Erythroblast (primary cell): ENCODE data around the gene SEC61A2.
"Not testable (repeated sequence)": the region's sequence is repeated elsewhere in the genome, so short reads cannot be mapped to it uniquely, and the experiment has no call there.

Experiments
- DNase-seq, 2 experiments: peaks; one replicate each; lab custom pipeline; 2025; lab: John Stamatoyannopoulos, UW
- GATA1 ChIP-seq: IDR thresholded peaks from 2 replicates; pipeline ENCODE4 v1.6.1; 2011; ENCODE audit warnings: low read depth, mild to moderate bottlenecking, control low read depth, low read length, moderate library complexity
- POLR2A ChIP-seq: IDR thresholded peaks from 2 replicates; pipeline ENCODE4 v1.6.1; 2011; ENCODE audit warnings: mild to moderate bottlenecking, low read length

Gene SEC61A2

DNA sequence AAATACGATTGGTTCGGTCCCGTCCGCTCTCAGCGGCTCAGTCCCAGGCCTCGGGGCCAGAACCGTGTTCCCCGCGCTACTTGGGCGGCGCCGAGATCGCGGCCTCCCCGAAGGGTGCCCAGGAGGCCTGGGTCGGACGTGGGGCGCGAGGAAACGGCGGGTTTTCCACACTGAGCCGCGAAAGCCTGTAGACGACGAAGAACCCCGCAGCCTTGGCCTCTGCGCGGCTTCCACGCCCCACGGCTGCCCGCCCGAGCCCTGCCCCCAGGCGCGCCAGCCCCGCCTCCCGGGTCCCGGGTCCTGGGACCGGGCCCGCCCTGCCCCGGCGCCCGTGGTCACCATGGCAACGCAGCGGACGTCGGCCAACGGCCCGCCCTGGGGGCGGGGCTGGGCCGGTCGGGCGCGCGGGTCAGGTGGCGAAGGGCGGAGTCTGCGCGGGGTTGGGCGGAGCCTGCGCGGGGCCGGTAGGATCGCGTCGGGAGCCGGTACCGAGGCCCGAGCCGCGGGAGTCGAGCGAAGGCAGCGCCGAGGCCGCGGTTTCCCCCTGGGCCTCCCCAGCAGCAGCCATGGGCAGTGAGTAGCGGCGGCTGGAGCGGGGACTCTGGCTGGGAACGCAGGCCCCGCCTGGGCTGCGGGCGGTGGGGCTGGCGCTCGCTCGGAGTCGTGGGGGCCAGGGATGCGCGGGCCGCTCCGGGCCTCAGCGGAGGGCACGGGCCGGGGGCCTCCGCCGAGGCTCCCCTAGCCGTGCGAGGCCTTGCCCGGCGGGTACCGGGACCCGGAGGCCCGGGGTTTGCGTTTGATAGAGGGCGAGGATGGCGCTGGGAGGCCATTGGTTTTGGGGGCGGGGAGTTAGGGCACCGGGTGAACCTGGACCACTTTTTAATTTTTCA lies at the start of gene SEC61A2:
TSS of gene SEC61A2 (plus strand) at position 456 of the 890 bp plus-strand sequence. CDS start at position 567, 111 bp downstream.
- no peak for TF ChIP-seq GATA1
- TF ChIP-seq POLR2A, result peak; percentile 65
- peak; percentile 94 to 99 for DNase-seq

DNA sequence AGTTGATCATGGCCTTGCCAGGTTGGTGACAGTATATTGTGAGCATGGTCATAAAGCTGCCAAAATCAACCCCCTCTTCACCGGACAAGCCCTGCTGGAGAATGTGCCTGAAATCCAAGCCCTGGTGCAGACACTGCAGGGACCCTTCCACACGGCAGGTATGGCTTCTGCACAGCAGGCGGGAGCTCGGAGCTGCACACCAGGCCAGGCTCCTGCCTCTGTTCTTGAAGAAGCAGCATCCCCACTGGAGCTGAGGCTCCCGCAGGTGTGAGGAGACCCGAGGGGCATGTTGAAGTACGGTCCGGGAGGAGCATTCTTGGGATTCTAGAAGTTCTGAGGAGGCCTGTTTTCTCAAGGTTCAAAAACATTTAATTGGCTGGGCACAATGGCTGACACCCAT lies 48.0 kb upstream of the SEC61A2 start:
- DNase-seq, result no peak
- TF ChIP-seq GATA1, result no peak
- TF ChIP-seq POLR2A, result no peak

DNA sequence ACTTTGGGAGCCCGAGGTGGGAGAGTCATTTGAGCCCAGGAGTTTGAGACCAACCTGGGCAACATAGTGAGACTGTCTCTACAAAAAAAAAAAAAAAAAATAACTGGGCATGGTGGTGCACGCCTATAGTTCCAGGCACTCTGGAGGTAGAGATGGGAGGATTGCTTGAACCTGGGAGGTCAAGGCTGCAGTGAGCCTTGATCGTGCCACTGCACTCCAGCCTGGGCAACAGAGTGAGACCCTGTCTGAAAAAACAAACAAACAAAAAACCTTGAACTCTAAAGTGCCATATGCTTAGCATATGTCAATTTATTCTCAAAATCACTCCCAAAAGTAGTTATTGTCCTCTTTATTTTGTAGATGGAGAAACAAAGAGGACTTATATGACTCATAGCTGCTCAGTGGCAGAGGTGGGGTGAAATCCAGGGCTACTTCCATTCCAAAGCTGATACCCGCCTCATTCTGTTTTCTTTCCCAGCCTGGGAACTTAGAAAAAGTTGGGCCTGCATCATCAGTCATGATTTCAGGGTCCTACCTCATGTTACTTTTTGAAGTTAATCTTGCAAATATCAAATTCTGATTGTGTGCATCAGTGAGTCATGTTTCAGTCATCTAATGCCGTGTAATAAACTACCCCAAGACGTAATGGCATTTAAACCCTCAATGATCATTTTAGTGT lies 47.5 kb upstream of the SEC61A2 start:
- no peak for TF ChIP-seq POLR2A
- TF ChIP-seq GATA1, result no peak
- DNase-seq, result no peak

DNA sequence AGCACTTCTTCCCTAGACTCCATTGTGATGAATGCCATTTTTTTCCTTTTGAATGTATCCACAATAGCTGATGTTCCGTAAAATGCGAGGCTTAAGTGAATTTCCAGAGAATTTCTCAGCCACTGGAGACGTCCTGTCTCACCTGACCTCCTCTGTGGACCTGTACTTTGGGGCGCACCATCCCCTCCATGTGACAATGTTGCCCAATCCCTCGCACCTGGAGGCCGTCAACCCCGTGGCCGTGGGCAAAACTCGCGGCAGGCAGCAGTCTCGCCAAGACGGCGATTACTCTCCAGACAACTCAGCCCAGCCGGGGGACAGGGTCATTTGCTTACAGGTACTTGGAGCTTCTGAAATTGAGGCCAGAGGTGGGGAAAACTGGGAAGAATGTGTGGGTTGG lies 40.6 kb upstream of the SEC61A2 start:
- TF ChIP-seq POLR2A (no peak), GATA1 (no peak)

DNA sequence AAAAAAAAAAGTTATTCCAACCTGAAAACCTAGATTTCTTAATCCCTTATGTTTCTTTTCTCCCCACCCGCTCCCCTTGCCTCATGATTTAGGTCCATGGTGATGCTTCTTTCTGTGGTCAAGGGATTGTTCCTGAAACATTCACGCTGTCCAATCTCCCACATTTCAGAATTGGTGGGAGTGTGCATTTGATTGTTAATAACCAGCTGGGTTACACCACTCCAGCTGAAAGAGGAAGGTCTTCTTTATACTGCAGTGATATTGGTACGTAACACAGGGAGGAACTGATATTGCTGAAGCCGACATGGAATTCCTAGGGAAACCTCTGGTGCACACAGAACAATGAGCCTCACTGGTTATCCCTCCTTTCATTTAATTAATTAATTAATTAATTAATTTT lies 38.1 kb upstream of the SEC61A2 start:
- TF ChIP-seq GATA1, result no peak
- TF ChIP-seq POLR2A, result no peak
- no peak for DNase-seq

More for the DNA sequence above, 40.6 kb upstream of the SEC61A2 start:
- no peak for DNase-seq

DNA sequence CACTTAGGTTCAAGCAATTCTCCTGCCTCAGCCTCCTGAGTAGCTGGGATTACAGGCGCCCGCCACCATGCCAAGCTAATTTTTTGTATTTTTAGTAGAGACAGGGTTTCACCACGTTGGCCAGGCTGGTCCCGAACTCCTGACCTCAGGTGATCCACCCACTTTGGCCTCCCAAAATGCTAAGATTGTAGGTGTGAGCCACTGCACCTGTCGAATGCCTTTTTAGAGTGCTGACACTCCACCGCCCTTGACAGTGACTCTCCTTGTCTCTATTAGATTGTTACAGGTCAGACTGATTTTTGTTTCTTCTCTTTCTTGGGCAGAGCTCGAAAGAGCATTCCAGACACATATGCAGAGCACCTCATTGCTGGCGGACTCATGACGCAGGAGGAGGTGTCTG lies 32.1 kb upstream of the SEC61A2 start:
- not testable (repeated sequence) for DNase-seq

DNA sequence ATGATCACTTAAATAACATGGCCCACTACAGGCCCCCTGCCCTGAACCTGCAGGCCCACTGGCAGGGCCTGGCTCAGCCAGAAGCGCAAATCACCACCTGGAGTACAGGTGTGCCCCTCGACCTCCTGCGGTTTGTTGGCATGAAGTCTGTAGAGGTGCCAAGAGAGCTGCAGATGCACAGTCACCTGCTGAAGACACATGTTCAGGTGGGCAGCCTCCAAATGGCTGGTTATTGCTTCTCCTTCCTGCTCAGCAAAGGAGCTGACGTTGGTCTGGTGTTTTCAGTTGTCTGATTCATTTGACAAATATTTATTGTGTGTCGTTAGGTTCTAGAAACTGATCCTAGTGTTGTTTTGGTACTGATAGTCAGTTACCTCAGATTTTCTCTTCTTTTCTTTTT lies 31.7 kb upstream of the SEC61A2 start:
- TF ChIP-seq GATA1 (no peak), POLR2A (no peak)
- no peak for DNase-seq

DNA sequence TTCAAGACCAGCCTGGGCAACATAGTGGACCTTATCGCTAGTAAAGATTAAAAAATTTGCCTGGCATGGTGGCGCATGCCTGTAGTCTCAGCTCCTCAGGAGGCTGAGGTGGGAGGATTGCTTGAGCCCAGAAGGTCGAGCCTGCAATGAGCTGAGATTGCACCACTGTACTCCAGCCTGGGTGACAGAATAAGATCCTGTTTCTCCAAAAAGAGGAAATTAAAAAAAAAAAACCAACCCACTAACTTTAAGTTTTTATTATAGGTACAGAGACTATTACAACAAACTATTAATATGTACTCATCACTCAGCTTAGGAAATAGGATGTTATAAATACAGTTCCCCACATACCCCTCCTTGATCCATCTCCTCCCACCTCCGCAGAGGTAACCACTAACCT lies 30.5 kb upstream of the SEC61A2 start:
- no peak for DNase-seq
- TF ChIP-seq GATA1, result no peak
- no peak for TF ChIP-seq POLR2A

DNA sequence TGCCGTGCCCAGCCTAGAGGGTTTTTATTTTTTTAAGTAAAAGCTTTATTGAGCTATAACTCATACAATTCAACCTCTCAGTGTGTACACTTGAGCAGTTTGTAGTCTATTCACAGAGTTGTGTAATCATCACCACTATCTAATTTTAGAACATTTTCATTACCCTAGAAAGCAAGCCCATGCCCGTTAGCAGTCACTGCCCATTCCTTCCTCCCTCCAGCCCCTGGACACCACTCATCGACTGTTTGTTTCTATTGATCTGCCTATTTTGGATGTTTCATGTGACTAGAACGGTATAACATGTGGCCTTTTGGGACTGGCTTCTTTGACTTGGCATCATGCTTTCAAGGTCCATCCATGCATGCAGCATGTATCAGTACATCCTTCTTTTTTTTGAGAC lies 25.7 kb upstream of the SEC61A2 start:
- TF ChIP-seq GATA1 (no peak), POLR2A (no peak)
- no peak for DNase-seq

DNA sequence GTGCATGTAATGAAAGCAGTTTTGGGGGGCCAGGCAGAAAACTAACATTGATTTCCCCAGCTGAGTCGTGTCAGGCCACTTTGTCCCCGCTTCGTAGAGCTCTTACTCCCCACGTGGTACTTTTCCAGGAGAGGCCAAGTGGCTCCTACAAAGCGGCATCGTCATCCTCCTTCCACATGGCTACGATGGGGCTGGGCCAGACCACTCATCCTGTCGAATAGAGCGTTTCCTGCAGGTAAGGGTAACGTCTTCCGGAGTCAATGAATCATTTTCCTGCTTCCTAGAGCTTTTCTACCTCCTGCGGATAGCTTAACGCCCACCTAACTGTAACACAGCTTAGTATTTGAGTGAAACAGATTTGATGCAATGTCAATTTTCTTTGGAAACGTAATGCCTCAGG lies 21.7 kb upstream of the SEC61A2 start:
- no peak for DNase-seq

DNA sequence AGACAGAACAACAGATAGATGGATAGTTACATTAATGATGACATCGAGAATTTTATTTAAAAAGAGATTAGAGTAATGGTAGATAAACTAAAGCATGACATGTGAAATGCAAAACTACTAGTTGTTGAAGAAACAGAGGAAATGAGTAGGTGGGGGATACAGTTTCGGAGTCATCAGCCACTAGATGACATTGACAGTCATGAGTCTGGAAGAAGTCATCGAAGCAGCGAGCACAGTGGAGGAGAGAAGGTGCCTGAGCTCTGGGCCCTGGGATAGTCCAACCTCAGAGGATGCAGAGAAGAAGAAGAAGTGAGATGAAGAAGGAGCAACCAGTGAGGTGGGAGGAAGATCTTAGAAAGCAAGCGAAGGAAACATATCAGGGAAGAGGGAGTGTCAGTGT lies 20.2 kb upstream of the SEC61A2 start:
- TF ChIP-seq GATA1 (no peak), POLR2A (no peak)

More for the DNA sequence above, 21.7 kb upstream of the SEC61A2 start:
- TF ChIP-seq POLR2A, result no peak
- no peak for TF ChIP-seq GATA1

DNA sequence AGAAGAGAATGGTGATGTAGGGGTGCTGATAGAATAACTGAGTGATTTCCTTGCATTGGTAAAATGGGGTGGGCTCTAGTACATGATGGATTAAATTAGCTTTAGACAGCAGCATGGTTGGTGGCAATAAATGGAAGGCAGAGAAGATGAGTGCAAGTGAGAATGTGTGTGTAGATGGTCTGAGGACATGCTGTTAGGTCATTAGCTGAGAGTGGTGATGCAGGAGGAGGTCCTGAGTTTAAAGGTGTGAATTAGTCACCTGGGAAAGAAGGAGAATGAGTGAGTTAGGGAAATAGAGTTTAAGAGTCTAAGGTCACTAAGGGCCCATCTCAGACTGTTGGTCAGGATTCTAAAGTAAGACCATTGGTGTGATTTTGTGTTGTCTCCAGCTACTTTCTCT lies 17.9 kb upstream of the SEC61A2 start:
- TF ChIP-seq GATA1 (no peak), POLR2A (no peak)
- DNase-seq, result no peak

More for the DNA sequence above, 20.2 kb upstream of the SEC61A2 start:
- DNase-seq, result no peak

DNA sequence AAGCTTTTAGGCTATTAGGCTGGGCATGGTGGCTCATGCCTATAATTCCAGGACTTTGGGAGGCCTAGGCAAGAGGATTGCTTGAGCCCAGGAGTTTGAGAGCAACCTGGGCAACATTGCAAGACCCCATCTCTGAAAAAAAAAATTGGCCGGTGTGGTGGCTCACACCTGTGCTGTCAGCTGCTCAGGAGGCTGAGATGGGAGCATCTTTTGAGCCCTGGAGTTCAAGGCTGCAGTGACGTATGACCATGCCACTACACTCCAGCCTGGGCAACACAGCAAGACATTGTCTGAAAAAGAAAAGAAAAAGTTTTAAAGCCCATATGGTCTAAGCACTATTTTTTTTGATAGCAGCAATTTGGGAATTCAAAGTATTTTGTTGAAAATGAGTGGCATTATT lies 15.8 kb upstream of the SEC61A2 start:
- TF ChIP-seq POLR2A (no peak), GATA1 (no peak)
- no peak for DNase-seq

DNA sequence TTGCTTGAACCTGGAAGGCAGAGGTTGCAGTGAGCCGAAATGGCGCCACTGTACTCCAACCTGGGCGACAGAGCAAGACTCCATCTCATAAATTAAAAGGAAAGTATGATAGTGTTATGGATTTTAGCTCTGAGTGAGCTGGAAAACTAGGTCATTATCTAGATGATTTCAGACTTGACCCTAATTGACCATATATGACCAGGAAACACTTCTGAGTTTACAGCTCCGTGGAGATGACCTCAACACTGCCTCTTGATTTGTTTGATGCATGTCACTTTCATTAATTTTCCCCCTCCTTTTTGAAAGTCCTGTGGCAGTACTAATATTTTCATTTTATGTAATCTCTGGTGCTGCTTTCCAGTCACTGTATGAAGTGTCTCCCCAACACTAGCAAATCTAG lies 7.8 kb upstream of the SEC61A2 start:
- DNase-seq, result no peak
- no peak for TF ChIP-seq POLR2A
- no peak for TF ChIP-seq GATA1

DNA sequence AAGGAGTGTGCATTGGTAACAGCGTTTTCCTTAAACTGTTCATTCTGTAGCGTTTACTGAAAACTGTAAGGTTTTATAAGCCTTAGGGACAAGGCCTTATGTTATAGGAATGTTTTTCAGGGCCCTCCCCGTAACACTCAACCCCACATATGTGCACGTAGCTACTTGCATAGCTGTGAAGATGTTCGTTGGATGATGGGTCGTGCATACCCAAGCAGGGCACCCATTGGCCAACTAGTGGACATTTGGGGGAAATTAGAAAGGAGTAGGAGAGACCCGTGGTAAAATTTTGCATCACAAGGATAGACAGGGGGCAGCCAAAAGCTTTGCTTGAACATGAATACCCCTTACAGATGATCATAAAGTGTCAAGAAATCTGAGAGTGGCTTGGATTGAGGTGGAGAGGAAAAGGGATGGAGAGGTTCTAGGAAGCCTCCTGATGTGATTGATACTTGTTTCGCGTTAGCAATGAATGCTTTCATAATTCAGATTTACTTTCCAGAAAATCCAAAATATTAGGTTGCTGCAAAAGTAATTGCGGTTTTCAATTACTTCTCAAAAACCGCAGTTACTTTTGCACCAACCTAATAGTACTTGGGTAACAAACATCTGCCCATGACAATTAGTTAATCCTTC lies 878 bp downstream of the SEC61A2 start:
- peak; percentile 77 to 78 for DNase-seq
- TF ChIP-seq GATA1 (no peak), POLR2A (no peak)
